D721Med (cell line): ENCODE data around the gene WDR5B.

ENCODE experiments used
- DNase-seq: peaks from one replicate; pipeline ENCODE4 v3.0.0; 2011; ENCODE audit warnings: low spot score; ENCODE audit not compliant: insufficient read length
- FAIRE-seq: peaks from 2 replicates; lab custom pipeline; 2011; peaks lifted over from hg19 to GRCh38; lab: Jason Lieb, UNC
- CTCF ChIP-seq: IDR thresholded peaks from 2 replicates; pipeline ENCODE4 v1.5.1; 2012; ENCODE audit warnings: mild to moderate bottlenecking, control low read depth; ENCODE audit not compliant: insufficient read depth; ENCODE audit errors: missing control alignments

The WDR5B gene

GRCh38 chr3:122415762-122416654 is at the start of gene WDR5B:
Gene WDR5B, minus strand, starts transcription at chr3:122416062. Its CDS starts 534 bp downstream, at chr3:122415528.
- peak; percentile 62 for DNase-seq
- TF ChIP-seq CTCF, result no peak
- peak; percentile 63 for FAIRE-seq

DNA sequence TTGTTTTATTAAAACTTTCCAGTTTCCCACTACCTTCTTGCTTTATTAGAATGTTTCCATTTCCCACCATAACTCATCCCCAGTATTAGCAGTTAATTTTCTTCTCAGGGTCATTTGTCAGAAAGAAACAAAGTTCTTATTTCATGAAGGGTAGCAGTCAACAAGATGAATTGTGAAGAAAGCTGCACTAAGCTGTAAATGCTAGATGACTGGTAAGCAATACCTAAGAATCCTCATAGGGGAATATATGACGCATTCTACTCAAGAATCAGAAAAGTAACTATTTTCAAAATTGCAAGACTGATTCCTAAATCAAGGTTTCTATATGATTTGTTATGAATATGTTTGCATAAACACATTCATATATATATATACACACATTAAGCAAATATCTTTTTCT is 48.8 kb upstream of the WDR5B start:
- FAIRE-seq (no peak), DNase-seq (no peak)
- TF ChIP-seq CTCF, result no peak

- no peak for TF ChIP-seq CTCF
- no peak for FAIRE-seq
- no peak for DNase-seq
These were observed 46.5 kb upstream of the WDR5B start for GRCh38 chr3:122462406-122462805.

DNA sequence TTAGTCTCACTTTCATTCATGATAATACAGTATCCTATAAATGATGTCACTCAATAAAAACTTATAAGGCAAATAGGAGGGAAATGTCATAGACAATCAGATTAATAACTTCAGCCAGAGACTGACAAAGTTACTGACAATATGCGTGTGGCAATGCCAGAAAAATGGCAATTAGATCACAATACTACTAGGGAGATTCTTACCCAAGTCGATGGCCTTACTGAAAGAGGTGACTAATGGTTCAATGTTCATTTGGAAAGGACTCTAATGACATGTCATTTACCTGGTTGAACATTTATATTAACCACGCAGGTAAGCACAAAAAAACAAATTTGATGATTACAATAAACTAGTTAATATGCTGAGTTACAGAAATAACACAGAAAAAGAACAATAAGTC is 45.9 kb upstream of the WDR5B start:
- DNase-seq, result no peak
- no peak for FAIRE-seq
- no peak for TF ChIP-seq CTCF

GRCh38 chr3:122458992-122459391 is 43.1 kb upstream of the WDR5B start:
- peak; percentile 51 for TF ChIP-seq CTCF

GRCh38 chr3:122457706-122458105 is 41.8 kb upstream of the WDR5B start:
- DNase-seq (no peak), FAIRE-seq (no peak)
- TF ChIP-seq CTCF, result no peak

More at GRCh38 chr3:122458992-122459391, 43.1 kb upstream of the WDR5B start:
- FAIRE-seq (no peak), DNase-seq (no peak)

DNA sequence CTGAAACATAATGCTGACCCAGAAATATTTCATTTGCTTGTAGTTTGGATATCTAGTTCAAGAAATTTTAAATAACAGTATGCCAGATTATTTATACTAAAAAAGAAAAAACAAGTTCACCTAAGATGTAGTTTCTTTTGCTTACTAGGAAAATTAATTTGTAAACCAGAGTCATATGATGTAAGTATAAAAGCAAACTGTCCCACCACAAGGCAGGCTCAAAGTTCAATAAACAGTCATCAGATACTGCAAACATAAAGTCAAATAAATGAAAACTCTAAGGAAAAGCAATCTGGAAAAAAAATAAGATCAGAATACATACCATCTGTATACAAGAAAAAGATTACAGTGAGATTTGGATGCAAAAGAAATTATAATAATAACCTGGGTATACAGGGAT is 40.2 kb upstream of the WDR5B start:
- TF ChIP-seq CTCF, result no peak
- no peak for FAIRE-seq

More for the DNA sequence above, 40.2 kb upstream of the WDR5B start:
- DNase-seq, result no peak
